Epithelial cell of prostate (primary cell): ENCODE measurements around the gene RNF144B.
"Not testable (repeated sequence)": the region's sequence is repeated elsewhere in the genome, so short reads cannot be mapped to it uniquely, and the experiment has no call there.

Experiments used
- DNase-seq: peaks from one replicate; pipeline ENCODE4 v3.0.0-alpha.2; 2011; ENCODE audit warnings: low read depth, low spot score
- H3K27ac ChIP-seq: fragments of 450-650 bp; 2 replicates; pipeline ENCODE4 v1.5.1; 2017; ENCODE audit warnings: mild to moderate bottlenecking

The RNF144B gene

DNA sequence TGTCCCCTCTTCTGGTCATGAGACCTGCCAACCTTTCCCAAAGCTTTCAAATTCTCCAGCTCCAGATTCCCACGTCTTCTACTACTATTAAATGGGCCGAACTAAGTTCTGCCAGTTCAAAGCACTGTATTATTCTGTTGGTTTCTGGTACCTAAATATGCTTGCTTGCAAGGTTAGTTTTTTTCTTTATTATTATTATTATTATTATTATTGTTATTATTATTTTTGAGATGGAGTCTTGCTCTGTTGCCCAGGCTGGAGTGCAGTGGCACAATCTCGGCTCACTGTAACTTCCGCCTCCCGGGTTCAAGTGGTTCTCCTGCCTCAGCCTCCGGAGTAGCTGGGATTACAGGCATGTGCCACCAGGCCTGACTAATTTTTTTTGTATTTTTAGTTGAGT is 17.8 kb downstream of the RNF144B start:
- DNase-seq: not testable (repeated sequence)
- H3K27ac ChIP-seq: peak overlapping the region; percentile 76

DNA sequence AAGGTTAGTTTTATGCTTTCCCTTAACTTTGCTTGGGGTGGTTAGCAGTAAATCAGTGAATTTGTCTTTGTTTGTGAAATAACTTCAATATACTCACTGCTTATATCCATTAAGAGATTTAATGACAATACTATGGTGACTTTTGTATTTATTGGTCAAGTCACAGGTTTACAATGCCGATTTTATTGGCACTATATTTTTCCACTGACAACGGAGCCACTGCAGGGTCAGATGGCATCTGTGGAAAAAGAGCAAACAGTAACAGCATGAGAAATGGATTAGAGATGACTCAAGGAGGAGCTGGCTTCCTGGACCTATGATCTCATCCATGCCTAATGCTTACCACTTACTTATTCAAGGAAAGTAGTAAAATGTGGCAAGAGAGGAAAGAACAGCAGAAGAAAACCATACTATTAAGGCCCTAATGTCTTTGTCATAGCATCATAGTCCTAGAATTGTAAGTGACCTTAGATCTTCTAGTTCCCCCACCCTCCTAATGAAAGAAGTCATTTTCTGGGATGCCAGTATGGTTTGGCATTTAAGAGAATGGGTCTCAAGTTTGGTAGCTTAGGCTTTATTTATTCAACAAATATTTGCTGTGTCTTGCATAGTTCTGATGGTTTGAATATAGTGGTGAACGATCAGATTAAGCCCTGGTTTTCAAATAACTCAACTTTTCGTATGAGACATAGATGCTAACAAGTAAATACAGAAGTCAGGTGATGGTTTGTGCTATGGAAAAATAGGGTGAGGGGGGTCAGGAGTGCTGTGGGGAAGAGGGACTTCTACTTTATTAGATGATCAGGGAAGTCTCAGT is 18.5 kb downstream of the RNF144B start:
- peak; percentile 71 for DNase-seq
- peak overlapping the region; percentile 76 for H3K27ac ChIP-seq

DNA sequence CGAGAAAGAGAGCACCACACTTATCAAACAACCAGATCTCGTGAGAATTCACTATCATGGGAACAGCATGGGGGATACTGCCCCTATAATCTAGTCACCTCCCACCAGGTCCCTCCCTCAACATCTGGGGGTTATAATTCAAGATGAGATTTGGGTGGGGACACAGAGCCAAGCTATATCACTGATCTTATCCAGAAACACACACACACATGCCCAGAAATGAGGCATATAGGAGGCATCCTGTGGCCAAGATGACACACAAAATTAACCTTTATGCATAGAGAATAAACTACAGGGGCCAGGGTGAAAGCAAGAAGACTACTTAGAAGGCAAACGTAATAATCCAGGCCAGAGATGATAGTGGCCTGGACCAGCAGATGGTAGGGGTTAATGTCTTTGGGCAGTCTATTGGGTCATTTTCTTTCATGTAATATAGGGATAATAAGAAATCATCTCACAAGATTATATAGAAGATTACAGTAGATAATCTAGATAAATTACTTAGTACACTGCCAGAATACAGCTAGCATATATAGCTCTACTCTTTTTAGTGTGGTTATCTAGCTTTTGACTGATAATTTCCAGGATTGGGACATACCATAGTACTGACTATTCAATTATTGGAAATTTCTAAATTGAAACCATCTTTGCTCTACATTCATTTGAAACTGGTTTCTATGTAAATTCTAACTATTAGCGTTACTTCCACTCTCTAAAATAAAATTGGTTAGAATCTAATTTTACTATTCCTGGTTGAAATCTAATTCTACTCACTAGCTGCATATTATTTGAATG is 20.0 kb downstream of the RNF144B start:
- no peak for DNase-seq
- H3K27ac ChIP-seq: peak overlapping the region; percentile 76

DNA sequence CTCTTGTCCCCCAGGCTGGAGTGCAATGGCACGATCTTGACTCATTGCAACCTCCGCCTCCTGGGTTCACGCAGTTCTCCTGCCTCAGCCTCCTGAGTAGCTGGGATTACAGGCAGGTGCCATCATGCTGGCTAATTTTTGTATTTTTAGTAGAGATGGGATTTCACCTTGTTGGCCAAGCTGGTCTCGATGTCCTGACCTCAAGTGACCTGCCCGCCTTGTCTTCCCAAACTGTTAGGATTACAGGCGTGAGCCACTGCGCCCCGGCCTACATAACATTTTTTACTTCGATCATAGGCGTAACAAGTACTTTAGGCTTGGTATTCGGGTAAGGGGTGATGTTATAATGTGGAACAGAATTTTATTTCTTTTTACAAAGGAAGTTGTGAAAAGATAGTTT is 22.5 kb downstream of the RNF144B start:
- peak overlapping the region; percentile 44 for H3K27ac ChIP-seq
- DNase-seq: not testable (repeated sequence)

DNA sequence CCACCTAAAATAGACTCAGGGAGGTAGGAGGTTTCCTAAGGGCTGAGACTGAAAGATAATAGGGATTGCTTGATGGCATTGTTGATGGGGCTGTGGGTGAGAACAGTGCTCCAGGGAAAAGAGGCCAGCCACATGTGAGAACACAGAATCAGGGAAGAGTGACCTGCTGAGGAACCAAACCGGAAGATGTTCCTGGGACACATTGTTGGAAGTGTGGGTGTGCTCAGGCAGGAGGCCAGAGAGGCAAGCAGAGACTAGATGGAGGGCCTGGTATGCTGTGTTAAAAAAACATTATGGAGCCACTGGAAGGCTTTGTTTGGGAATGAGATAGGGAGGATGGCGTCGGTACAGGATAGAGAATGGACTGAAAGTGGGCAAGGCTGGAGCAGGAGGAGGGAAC is 23.3 kb downstream of the RNF144B start:
- DNase-seq: no peak
- peak overlapping the region; percentile 44 for H3K27ac ChIP-seq

DNA sequence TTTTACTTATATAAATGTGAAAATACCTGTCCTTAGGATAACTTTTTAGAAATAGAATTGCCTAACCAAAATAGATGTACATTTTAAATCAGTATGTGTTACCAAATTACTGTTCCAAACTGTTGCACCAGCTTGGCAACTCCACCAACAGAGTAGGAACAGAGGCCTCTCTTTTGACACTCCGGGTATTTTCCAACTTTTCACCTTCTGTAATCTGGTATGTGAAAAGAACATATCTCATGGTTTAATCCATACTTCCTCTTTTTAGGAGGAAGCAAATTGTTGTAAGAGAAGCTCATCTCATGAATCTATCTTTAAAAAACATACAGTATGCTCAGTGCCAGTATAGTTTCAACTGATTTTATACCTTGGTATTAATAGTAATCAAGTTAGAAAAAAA is 24.9 kb downstream of the RNF144B start:
- DNase-seq: no peak

DNA sequence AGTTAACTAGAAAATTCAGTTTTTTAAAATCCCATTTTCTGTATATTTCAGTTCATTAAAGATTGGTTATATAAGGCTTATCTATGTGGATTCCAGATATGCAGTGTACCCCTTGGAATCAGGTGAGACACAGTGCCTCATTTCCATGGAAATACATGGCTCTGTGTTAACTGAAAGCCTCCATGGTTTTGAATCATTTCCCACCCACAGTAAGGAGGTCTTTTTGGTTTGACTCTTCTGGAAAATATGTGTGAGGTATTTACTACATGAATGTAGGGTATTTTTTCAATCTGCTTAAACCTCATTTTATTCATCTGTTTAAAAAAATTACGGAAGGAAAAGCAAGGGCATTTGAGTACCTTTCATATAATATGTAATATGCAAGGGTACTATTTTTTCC is 25.5 kb downstream of the RNF144B start:
- DNase-seq: no peak
- no peak overlapping the region for H3K27ac ChIP-seq

More for the DNA sequence above, 24.9 kb downstream of the RNF144B start:
- H3K27ac ChIP-seq: no peak overlapping the region

DNA sequence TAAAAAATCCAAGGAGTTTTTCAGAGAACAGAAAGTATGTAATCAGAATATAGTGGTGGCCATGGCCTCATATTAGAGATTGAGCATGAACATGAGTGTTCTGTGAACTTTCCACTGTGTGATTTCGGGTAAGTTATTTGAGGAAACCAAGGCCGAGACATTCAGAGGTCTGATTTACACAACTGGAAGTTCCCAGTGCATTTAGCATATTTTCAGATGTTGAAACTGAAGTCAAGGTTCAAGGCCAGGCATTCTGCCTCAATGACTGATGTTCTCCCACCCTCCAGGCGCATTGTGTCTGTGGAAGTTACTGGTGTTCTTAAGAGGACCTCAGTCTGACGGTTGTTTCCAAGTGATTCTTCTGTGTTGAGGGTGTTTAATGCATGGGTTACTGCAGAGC is 26.2 kb downstream of the RNF144B start:
- H3K27ac ChIP-seq: no peak overlapping the region

DNA sequence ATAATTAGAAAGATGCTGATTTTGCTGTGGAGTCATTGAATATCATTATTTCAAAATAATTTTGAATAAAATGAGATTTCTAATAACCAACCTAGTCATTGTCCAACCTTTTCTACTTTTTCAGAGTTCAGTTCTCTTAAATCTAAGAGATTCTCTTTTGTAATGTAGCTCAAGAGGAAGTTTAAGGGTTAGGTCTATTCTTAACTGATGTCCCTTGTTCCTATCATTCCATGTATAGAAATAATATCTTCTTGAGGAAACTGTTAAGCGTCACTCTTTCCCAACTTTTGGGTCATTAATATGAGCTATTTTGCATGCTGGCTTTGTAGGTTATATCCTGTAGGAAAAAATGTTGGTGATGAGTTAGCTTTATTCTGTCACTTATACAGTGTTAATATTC is 27.0 kb downstream of the RNF144B start:
- H3K27ac ChIP-seq: no peak overlapping the region
- no peak for DNase-seq

More for the DNA sequence above, 26.2 kb downstream of the RNF144B start:
- DNase-seq: no peak

DNA sequence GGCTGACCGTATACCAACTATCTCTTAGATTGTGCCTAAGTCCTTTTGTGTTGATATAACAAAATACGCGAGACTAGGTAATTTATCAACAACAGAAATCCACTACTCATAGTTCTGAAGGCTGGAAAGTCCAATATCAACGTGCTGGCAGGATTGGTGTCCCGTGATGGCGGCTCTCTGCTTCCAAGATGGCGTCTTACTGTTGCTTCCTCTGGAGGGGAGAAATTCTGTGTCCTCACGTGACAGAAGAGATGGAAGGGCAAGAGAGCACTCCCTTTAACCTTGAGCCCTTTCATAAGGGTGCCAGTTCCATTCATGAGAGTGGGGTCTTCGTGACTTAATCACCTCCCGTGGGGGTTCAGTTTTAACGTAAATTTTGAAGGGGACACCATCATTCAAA is 28.1 kb downstream of the RNF144B start:
- DNase-seq: no peak
- H3K27ac ChIP-seq: no peak overlapping the region

DNA sequence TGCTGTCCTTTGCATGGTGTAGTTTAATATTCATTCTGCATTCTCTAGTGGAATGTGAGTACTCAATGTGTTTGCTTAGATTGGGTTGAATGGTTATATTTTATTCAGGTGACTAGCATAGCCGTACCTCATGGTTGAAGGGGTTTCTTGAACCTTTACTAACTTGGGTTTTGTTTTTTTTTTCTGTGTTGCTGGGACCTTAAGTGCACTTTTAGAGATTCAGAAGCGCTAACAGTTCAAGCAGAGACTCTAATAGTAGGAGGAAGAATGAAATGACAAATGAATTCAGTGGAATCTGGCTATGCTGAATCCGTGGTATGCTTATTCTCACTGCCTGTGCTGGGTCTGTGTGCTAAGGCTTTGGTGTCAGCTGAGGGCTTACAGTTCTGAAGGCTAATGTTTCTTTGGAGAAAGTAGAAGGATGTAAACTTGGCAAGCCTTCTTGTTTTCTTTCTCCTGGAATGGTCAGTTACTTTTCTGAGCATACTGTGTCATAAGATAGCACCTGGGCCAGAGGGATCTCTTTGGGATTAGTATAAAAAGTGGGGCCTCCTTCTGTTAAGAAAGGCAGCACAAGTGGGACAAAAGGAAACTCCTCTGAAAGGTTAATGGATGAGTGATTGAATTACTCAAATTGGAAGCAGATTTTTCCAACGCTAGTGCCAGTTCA is 28.7 kb downstream of the RNF144B start:
- H3K27ac ChIP-seq: no peak overlapping the region
- no peak for DNase-seq

DNA sequence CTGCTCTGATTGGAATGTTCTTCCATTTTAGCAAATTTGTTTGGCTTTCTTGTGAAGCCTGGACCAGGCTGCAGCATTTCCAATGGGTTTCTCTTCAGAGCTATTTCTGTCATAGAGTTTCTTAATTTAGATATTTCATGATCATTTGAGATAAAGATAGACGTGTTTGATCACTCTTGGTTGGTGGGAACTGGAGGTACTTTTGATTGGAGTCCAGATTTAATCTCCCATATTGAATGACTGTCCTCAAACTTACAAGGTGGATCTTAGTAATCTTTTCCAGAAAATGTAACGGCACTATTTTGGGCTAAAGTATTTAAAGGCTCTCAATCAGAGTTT is 29.2 kb downstream of the RNF144B start:
- H3K27ac ChIP-seq: no peak overlapping the region
- no peak for DNase-seq

DNA sequence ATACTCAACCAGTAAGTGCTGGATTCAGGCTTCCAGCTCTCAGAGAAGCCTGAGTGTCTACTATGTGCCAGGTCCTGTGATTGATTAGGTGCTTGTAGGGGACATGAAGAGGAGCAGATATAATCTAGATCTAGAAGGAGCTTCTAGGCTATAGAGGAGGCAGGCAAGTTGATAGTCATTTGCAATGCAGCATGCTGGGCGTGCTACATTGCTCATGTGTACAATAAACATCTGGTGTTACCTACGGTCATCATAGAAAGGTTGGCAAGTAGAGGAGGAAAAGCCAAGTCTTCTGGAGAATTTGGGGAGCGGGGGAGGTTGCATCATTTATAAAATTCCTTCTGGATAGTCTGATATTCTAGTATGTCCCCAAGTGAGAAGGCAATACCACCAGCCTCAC is 33.2 kb downstream of the RNF144B start:
- H3K27ac ChIP-seq: no peak overlapping the region
- DNase-seq: no peak

DNA sequence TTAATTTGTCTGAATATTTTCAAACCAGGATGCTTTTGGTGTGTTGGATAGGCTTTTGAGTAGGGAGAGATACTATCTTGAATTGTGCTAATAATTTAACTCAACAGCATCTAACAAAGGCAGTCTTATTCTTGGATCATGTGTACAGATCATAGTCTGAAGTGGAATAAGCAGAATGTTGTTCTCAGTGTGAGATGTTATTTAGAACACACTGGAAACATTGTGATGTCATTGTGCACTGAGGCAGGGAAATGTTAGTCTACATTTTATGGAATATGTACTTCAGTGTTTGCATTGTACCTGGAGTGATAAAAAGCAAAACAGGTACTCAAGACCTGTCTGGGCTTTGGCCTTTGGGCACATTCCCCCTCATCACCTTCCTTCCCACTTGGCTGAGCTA is 35.0 kb downstream of the RNF144B start:
- no peak for DNase-seq
- no peak overlapping the region for H3K27ac ChIP-seq

DNA sequence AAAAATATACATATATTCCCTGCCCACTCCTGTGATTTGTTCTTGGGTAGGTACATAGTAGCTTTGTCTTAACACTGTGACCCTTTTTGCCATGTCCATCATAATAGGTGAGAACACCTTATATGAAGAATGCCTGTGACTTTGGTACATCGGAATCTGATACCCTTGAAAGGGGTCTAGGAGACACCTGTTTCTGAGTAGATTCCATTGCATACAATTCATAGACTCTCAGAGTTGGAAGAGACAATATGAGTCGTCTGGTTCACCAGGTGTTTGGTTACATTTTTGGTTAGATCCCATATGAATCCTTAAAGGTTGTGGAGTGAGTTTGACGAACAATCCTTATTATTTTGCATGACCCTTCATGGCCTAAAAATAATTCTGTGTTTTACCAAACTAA is 36.3 kb downstream of the RNF144B start:
- H3K27ac ChIP-seq: no peak overlapping the region
- DNase-seq: no peak

DNA sequence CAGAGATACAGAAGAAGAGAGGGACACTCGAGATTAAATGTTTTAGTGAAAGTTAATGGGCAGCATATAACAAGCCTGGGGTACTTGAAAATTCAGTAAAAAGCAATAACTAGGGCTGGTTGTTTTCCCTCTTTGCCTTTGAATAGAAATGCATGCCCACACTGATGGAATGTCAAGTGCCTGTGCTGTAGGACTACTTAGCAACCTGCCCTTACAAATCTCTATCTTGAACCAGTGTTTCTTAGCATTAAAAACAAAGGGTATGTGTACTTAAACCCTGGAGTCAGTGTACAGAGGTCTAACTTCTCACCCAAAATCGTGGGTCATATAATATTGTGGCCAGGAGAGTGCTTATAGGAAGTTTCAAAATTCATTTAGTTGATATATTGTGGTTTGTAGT is 37.1 kb downstream of the RNF144B start:
- H3K27ac ChIP-seq: peak overlapping the region; percentile 40
- no peak for DNase-seq

DNA sequence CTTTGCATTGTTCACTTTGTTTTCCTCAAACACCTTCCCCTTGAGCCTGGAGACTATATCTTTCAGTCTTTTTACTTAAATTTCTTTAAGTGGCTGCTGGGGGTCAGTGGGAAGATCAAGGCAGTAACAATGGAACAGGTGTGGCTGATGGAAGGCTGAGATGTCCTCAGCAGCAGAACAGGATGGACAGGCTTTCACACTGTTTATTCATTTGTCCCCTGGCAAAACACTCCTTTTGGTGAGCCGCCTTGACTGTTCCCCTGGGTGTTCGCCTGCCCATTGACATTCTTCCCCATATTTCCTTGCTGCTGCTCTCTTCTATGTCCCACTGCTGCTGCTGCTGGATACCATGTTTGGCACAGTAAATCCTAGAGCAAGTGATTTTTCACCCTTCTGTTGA is 38.1 kb downstream of the RNF144B start:
- no peak for DNase-seq
- peak overlapping the region; percentile 40 for H3K27ac ChIP-seq

DNA sequence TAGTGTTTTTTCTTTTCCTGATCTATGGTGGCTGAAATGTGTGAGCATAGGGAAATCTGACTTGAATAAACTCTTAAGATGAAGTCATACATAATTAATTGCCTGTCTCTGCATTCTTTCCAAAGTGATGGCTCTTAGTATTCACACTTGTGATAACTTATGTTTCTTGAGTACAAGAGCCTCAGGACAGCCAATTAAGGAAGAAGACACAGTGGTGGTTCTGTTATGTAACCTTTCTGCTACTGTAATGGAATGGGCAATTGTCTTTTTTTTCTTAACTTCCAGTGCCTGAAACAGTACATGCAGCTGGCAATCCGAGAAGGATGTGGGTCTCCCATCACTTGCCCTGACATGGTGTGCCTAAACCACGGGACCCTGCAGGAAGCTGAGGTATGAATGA is 40.1 kb downstream of the RNF144B start:
- DNase-seq: no peak

DNA sequence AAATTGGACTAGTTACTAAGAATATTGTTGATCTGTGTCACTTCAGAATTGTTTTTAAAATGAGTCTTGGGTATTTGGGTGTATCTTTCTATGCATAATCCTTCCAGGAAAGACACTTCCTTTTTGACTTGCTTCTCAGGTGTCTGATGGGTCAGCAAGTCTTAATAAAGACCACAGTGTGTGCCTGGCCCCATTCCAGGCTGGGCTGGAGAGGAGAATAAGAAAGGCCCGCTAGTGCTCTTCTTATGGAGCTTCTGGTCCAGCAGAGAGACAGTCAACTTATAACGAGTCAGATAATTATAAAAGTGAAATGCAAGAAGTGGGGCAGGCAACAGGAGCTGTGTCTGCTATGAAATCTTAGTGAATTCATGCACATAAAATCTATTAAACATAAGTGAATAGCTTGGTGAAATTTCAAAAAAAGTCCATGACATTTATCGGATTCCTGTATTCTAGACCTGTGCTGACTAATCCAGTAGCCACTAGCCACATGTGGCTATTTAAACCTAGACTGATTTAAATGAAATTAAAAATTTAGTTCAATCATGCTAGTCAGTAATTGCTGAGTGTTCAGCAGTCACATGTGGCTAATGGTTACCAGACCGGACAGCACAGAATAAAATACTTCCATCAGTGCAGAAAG is 42.6 kb downstream of the RNF144B start:
- DNase-seq: no peak
- peak overlapping the region; percentile 85 for H3K27ac ChIP-seq

More for the DNA sequence above, 40.1 kb downstream of the RNF144B start:
- no peak overlapping the region for H3K27ac ChIP-seq

DNA sequence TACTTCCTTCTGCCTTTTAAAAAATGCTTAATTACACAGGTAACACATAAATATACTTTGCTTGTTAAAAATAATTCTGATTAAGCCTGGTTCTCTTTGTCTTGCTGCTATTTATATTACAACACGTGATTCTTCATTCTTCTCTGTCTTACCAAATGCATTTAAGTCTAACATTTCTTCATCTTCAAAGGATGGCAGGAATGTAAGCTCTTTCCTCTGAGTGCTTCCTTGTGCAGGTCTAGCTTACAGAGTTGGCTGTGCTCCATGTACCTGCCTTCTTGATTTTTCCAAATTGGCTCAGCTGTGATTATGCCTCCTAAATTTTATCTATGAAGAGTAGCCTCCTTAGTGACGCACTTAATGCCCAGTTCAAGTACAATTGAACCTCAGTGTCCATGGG is 44.4 kb downstream of the RNF144B start:
- peak overlapping the region; percentile 85 for H3K27ac ChIP-seq
- no peak for DNase-seq

DNA sequence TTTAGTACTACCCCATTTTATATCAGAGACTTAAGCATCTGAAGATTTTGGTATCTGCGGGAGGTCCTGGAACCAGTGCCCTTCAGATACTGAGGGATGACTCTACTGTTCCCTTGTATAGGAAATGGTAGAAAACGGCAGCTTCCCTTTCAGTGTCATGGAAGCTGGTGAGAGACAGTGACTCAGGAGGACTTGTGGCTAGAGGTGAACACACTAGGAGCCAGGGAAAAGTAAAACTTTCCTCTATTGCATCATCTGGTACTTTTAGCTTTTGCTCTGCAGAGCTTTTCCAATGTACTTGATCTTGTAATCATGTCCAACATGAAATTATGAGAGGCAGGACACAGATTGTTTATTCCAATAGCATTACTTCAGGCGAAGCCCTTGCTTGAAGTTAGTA is 45.0 kb downstream of the RNF144B start:
- peak overlapping the region; percentile 85 for H3K27ac ChIP-seq
- DNase-seq: peak; percentile 56
